Natural killer cell (primary cell): ENCODE results near the gene AWAT1. TPM values are rescaled to one million over a fixed set of nuclear protein-coding genes. Genes with fewer than 3 reads are reported as not detected.
"Not testable (repeated sequence)": the region's sequence is repeated elsewhere in the genome, so short reads cannot be mapped to it uniquely, and the experiment has no call there.

Experiments
- ATAC-seq, 3 donors: fragments of 150-1000 bp in 2 of 3; fragments of 200-7000 bp in 1 of 3; cut with Tn5 transposase; 1 replicate in 1 of 3; 2 replicates in 2 of 3; pipeline ENCODE4 v1.10.0; 2021; ENCODE audit warnings: mild to moderate bottlenecking in 2 of 3, moderate library complexity in 2 of 3
- DNase-seq, 2 donors: peaks; one replicate each; pipeline versions ENCODE4 v3.0.0 to v3.0.0-alpha.2; 2013 to 2021; ENCODE audit warnings: mixed read lengths in 1 of 2
- H3K27ac ChIP-seq: one replicate; pipeline ENCODE4 v1.5.1; 2013; ENCODE audit warnings: mild to moderate bottlenecking, low read length
- H3K27me3 ChIP-seq: one replicate; pipeline ENCODE4 v1.6.1; 2013; ENCODE audit warnings: low read length; ENCODE audit not compliant: control insufficient read depth, insufficient read depth
- H3K36me3 ChIP-seq: one replicate; pipeline ENCODE4 v1.6.1; 2013; ENCODE audit warnings: low read length; ENCODE audit not compliant: control insufficient read depth, insufficient read depth
- H3K4me1 ChIP-seq: one replicate; pipeline ENCODE4 v1.6.1; 2013; ENCODE audit warnings: low read length; ENCODE audit not compliant: control insufficient read depth, insufficient read depth
- H3K4me3 ChIP-seq: one replicate; pipeline ENCODE4 v1.5.1; 2013; ENCODE audit warnings: low read length
- H3K9me3 ChIP-seq: one replicate; pipeline ENCODE4 v1.6.1; 2013; ENCODE audit warnings: low read length; ENCODE audit not compliant: control insufficient read depth, insufficient read depth
- H3K27ac Mint-ChIP-seq, 2 donors: one replicate each; pipeline ENCODE4 v1.8.0; 2022; ENCODE audit warnings: mild to moderate bottlenecking in 2 of 2, mixed read lengths in 2 of 2, moderate library complexity in 1 of 2
- H3K27me3 Mint-ChIP-seq, 2 donors: one replicate each; pipeline ENCODE4 v1.8.0; 2022; ENCODE audit warnings: low read depth in 2 of 2, mixed read lengths in 2 of 2
- H3K36me3 Mint-ChIP-seq: one replicate; pipeline ENCODE4 v1.8.0; 2022; ENCODE audit warnings: mixed read lengths
- H3K4me1 Mint-ChIP-seq, 2 donors: one replicate each; pipeline ENCODE4 v1.8.0; 2022; ENCODE audit warnings: mixed read lengths in 2 of 2
- H3K4me3 Mint-ChIP-seq: one replicate; pipeline ENCODE4 v1.8.0; 2022; ENCODE audit warnings: mild to moderate bottlenecking, moderate library complexity, mixed read lengths
- H3K9me3 Mint-ChIP-seq, 2 donors: one replicate each; pipeline ENCODE4 v1.8.0; 2022; ENCODE audit warnings: mixed read lengths in 2 of 2
- WGBS: methylation state at CpG from one replicate; pipeline ENCODE4 v1.1.7; 2013; ENCODE audit warnings: missing lambda C conversion rate; ENCODE audit not compliant: insufficient coverage; 5-methylcytosine and 5-hydroxymethylcytosine counted together
- intact Hi-C: fragments of 100-400 bp; cut with micrococcal nuclease; formaldehyde crosslinking; loops from one replicate; pipeline ENCODE4 v1.14.2; 2022
- total RNA-seq, 4 donors: library from RNA; stranded (reverse); fragments of 120-200 nt in 1 of 4; gene quantifications; one replicate each; pipeline versions ENCODE4 v1.2.3 to v1.2.4, GENCODE V29; 2013 to 2022
- TF ChIP-seq, protein P1 (sequence below): fragments of 200-600 bp; IDR thresholded peaks from one replicate; pipeline ENCODE4 v1.8.0; 2022; ENCODE audit warnings: antibody characterized with exemption

The AWAT1 gene
- total RNA-seq, 3 donors from 2014 or later (not counting 1 experiment from before 2014, with no cell fraction given), result not detected

DNA sequence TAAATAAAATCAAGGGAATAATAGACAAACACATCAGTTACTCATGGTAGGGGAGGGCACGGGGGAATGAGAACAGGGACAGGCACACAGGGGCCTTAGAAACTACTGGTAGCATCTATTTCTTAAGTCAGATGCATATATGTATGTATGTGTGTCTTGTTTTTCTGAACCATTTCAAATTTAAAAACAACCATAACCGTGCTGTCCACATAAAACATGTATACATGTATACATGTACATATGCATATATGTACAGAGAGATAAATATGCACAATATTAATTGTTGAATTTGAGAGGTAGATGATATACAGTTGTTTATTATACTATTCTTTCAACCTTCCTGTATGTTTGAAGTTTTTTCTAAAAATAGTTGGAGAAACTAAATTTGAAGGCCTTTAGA lies 7.8 kb upstream of the AWAT1 start:
- no peaks in the 10 kb centered on the region for H3K27me3 ChIP-seq
- no CpG with 5 or more reads among the region's 2 CpGs for WGBS
- H3K4me1 Mint-ChIP-seq, result peaks cover 5% of the 10 kb centered on the region in 2 donors
- H3K27ac Mint-ChIP-seq, result no peak overlapping the region
- H3K36me3 ChIP-seq, result no peaks in the 10 kb centered on the region
- no peaks in the 10 kb centered on the region for H3K9me3 ChIP-seq
- no peak overlapping the region for H3K4me3 ChIP-seq
- no peaks in the 10 kb centered on the region for H3K27me3 Mint-ChIP-seq
- H3K27ac ChIP-seq, result no peak overlapping the region
- H3K4me3 Mint-ChIP-seq, result no peak overlapping the region
- intact Hi-C loops, result no loop called here
- TF ChIP-seq, protein P1, sequence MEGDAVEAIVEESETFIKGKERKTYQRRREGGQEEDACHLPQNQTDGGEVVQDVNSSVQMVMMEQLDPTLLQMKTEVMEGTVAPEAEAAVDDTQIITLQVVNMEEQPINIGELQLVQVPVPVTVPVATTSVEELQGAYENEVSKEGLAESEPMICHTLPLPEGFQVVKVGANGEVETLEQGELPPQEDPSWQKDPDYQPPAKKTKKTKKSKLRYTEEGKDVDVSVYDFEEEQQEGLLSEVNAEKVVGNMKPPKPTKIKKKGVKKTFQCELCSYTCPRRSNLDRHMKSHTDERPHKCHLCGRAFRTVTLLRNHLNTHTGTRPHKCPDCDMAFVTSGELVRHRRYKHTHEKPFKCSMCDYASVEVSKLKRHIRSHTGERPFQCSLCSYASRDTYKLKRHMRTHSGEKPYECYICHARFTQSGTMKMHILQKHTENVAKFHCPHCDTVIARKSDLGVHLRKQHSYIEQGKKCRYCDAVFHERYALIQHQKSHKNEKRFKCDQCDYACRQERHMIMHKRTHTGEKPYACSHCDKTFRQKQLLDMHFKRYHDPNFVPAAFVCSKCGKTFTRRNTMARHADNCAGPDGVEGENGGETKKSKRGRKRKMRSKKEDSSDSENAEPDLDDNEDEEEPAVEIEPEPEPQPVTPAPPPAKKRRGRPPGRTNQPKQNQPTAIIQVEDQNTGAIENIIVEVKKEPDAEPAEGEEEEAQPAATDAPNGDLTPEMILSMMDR, result no peak
- no peaks in the 10 kb centered on the region for H3K9me3 Mint-ChIP-seq
- H3K4me1 ChIP-seq, result no peaks in the 10 kb centered on the region
- DNase-seq (no peak), ATAC-seq (no peak)
- H3K36me3 Mint-ChIP-seq, result no peaks in the 10 kb centered on the region

DNA sequence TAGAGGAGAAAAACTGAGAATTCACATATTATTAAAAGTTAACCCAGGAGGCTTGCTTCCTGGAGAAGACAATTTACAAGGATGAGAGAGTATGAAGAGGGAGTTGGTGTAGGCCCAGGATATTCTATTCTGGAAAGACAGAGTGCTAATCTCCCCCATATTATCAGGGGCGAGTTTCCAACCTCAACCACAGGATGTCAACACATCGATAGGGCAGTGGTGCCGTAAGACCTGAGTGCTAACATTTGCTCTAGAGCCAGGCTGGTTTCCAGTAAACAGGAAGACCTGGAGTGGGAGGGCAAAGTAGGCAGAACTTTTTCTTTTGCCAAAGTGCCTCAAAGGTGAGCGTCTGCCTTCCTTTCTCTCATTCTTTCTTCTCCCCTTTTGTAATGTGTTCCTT lies 2.8 kb upstream of the AWAT1 start:
- Mint-ChIP-seq H3K27ac (no peak overlapping the region), H3K9me3 (no peaks in the 10 kb centered on the region), H3K27me3 (no peaks in the 10 kb centered on the region), H3K4me3 (no peak overlapping the region), H3K4me1 (peaks cover 12 to 14% of the 10 kb centered on the region in 2 donors), H3K36me3 (no peaks in the 10 kb centered on the region)
- TF ChIP-seq, protein P1, result no peak
- intact Hi-C loops, result no loop called here
- no peaks in the 10 kb centered on the region for H3K36me3 ChIP-seq
- DNase-seq (no peak), ATAC-seq (no peak)
- WGBS, result 86% methylated on average over 1 of the region's 4 CpGs
- no peak overlapping the region for H3K4me3 ChIP-seq
- no peaks in the 10 kb centered on the region for H3K9me3 ChIP-seq
- H3K4me1 ChIP-seq, result no peaks in the 10 kb centered on the region
- H3K27ac ChIP-seq, result no peak overlapping the region
- no peaks in the 10 kb centered on the region for H3K27me3 ChIP-seq

DNA sequence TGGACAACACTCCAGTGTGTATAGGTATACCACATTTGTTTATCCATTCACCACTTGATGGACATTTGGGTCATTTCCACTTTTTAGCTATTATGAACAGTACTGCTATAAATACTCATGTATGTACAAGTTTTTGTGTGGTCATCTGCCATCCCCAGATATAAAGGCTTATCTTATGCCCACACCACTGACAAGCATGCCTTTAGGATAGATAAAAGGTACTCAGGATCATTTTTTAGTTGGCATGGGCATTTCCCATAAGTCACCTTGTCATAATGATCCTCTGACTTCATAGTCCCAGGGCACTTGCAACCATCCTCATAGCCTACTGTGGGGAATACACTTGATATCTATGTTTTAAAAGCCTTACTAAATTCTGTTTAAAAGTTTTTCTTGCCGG lies 6.3 kb downstream of the AWAT1 start:
- no peak for ATAC-seq
- H3K36me3 Mint-ChIP-seq, result no peaks in the 10 kb centered on the region
- H3K27ac Mint-ChIP-seq, result no peak overlapping the region
- TF ChIP-seq, protein P1, result no peak
- intact Hi-C loops, result no loop called here
- H3K27me3 Mint-ChIP-seq, result peaks cover 0 to 3% of the 10 kb centered on the region in 2 donors
- H3K4me3 Mint-ChIP-seq, result no peak overlapping the region
- Histone ChIP-seq H3K27ac (no peak overlapping the region), H3K9me3 (no peaks in the 10 kb centered on the region), H3K27me3 (no peaks in the 10 kb centered on the region), H3K4me1 (no peaks in the 10 kb centered on the region), H3K4me3 (no peak overlapping the region), H3K36me3 (no peaks in the 10 kb centered on the region)
- 100% methylated on average over 1 of the region's 1 CpG for WGBS
- DNase-seq, result no peak
- no peaks in the 10 kb centered on the region for H3K9me3 Mint-ChIP-seq
- no peaks in the 10 kb centered on the region for H3K4me1 Mint-ChIP-seq

DNA sequence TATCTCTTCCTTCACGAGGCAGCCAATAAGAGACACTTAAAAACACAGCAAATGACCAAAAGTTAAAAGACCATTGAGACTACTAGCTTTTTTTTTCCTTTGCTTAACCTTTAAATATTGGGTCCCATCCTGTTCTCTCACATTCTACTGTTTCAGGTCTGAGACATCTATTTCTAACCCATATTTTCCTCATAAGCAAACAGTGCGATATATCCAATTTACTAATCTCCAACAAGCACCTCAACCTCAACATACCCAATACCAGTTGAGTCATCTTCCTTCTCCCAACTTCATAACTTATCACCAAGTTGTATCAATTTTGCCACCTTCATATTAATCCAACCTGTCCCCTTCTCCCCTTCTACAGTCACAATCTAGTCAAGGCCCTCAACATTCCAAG lies 7.0 kb downstream of the AWAT1 start:
- no peaks in the 10 kb centered on the region for H3K36me3 Mint-ChIP-seq
- no peak overlapping the region for H3K4me3 ChIP-seq
- H3K27ac ChIP-seq, result no peak overlapping the region
- no peaks in the 10 kb centered on the region for H3K27me3 ChIP-seq
- intact Hi-C loops, result no loop called here
- no peaks in the 10 kb centered on the region for H3K36me3 ChIP-seq
- WGBS, result 92% methylated on average over 2 of the region's 2 CpGs
- peaks cover 0 to 3% of the 10 kb centered on the region in 2 donors for H3K27me3 Mint-ChIP-seq
- TF ChIP-seq, protein P1, result no peak
- DNase-seq (no peak), ATAC-seq (no peak)
- no peak overlapping the region for H3K27ac Mint-ChIP-seq
- H3K9me3 ChIP-seq, result no peaks in the 10 kb centered on the region
- H3K4me3 Mint-ChIP-seq, result no peak overlapping the region
- H3K9me3 Mint-ChIP-seq, result no peaks in the 10 kb centered on the region
- no peaks in the 10 kb centered on the region for H3K4me1 Mint-ChIP-seq
- no peaks in the 10 kb centered on the region for H3K4me1 ChIP-seq

DNA sequence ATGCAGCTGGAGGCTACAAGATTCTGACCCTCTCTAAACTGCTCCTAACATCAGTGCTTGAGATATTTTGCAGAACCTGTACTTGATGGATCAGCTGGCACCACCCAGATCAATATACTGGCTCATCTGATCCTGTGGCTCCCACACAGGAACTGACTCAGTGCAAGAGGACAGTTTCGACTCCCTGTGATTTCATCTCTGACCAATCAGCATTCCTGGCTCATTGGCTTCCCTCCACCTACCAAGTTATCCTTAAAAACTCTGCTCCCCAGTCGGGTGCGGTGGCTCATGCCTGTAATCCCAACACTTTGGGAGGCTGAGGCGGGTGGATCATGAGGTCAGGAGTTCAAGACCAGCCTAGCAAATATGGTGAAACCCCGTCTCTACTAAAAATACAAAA lies 9.1 kb downstream of the AWAT1 start:
- WGBS, result 83% methylated on average over 5 of the region's 5 CpGs
- H3K27ac ChIP-seq, H3K4me3 Mint-ChIP-seq, H3K9me3 Mint-ChIP-seq, H3K27ac Mint-ChIP-seq, H3K4me1 ChIP-seq, H3K4me1 Mint-ChIP-seq, DNase-seq, H3K27me3 Mint-ChIP-seq, H3K36me3 ChIP-seq, H3K36me3 Mint-ChIP-seq, H3K9me3 ChIP-seq, ATAC-seq, intact Hi-C loops, H3K27me3 ChIP-seq, H3K4me3 ChIP-seq: not testable (repeated sequence)
